ENCODE data around the gene GDPD4. TPM values are rescaled to one million over a fixed set of nuclear protein-coding genes. Genes with fewer than 3 reads are reported as not detected.

The GDPD4 gene
- not detected for total RNA-seq

- Mint-ChIP-seq H3K36me3 (ENCODE audit: low read depth) (no peaks in the 10 kb centered on the region), H3K27ac (no peak within 1 kb of the TSS), H3K4me1 (no peaks in the 10 kb centered on the region), H3K4me3 (no peak within 1 kb of the TSS), H3K27me3 (no peaks in the 10 kb centered on the region), H3K9me3 (no peaks in the 10 kb centered on the region)
- DNase-seq = no peak
- ChIA-PET CTCF (no interaction called here), POLR2A (no interaction called here)
Measured at GRCh38 chr11:77301510-77301909, at the start of gene GDPD4. Gene GDPD4, minus strand, starts transcription at chr11:77301686. Its CDS starts 16,549 bp downstream, at chr11:77285137.

- Mint-ChIP-seq H3K27me3 (no peaks in the 10 kb centered on the region), H3K4me3 (no peak overlapping the region), H3K27ac (no peak overlapping the region), H3K4me1 (no peaks in the 10 kb centered on the region), H3K36me3 (ENCODE audit: low read depth) (peaks cover 22% of the 10 kb centered on the region), H3K9me3 (no peaks in the 10 kb centered on the region)
- CTCF ChIA-PET = no interaction called here
- no peak for DNase-seq
- POLR2A ChIA-PET = no interaction called here
Measured at GRCh38 chr11:77347948-77348347, 46.5 kb upstream of the GDPD4 start.

- no peak overlapping the region for H3K4me3 Mint-ChIP-seq
- ChIA-PET CTCF (no interaction called here), POLR2A (no interaction called here)
- no peaks in the 10 kb centered on the region for H3K27me3 Mint-ChIP-seq
- H3K4me1 Mint-ChIP-seq = no peaks in the 10 kb centered on the region
- DNase-seq = no peak
- peaks cover 29% of the 10 kb centered on the region for H3K36me3 Mint-ChIP-seq (ENCODE audit: low read depth)
- H3K27ac Mint-ChIP-seq = no peak overlapping the region
- H3K9me3 Mint-ChIP-seq = no peaks in the 10 kb centered on the region
Measured at GRCh38 chr11:77346906-77347603, 45.6 kb upstream of the GDPD4 start.

GRCh38 chr11:77345621-77346020, 44.1 kb upstream of the GDPD4 start:
- H3K4me1 Mint-ChIP-seq = no peaks in the 10 kb centered on the region
- H3K36me3 Mint-ChIP-seq (ENCODE audit: low read depth) = peaks cover 36% of the 10 kb centered on the region
- POLR2A ChIA-PET = no interaction called here
- no peaks in the 10 kb centered on the region for H3K27me3 Mint-ChIP-seq
- CTCF ChIA-PET = interaction anchor here (0.7 kb wide), 1 partner anchor 296 kb away, joined by 3 read pairs; no protein-coding TSS in a partner anchor
- no peak overlapping the region for H3K4me3 Mint-ChIP-seq
- no peaks in the 10 kb centered on the region for H3K9me3 Mint-ChIP-seq
- DNase-seq = no peak
- no peak overlapping the region for H3K27ac Mint-ChIP-seq

- no peak overlapping the region for H3K27ac Mint-ChIP-seq
- no peaks in the 10 kb centered on the region for H3K27me3 Mint-ChIP-seq
- no peak for DNase-seq
- H3K9me3 Mint-ChIP-seq = no peaks in the 10 kb centered on the region
- no peaks in the 10 kb centered on the region for H3K4me1 Mint-ChIP-seq
- ChIA-PET CTCF (no interaction called here), POLR2A (no interaction called here)
- H3K4me3 Mint-ChIP-seq = no peak overlapping the region
- peaks cover 26% of the 10 kb centered on the region for H3K36me3 Mint-ChIP-seq (ENCODE audit: low read depth)
Measured at GRCh38 chr11:77340501-77340900, 39.0 kb upstream of the GDPD4 start.

- no peaks in the 10 kb centered on the region for H3K27me3 Mint-ChIP-seq
- peaks cover 2% of the 10 kb centered on the region for H3K9me3 Mint-ChIP-seq
- no peak overlapping the region for H3K27ac Mint-ChIP-seq
- DNase-seq = no peak
- H3K4me1 Mint-ChIP-seq = no peaks in the 10 kb centered on the region
- POLR2A ChIA-PET = interaction anchor here (0.6 kb wide), 1 partner anchor 65 kb away, joined by 5 read pairs; no protein-coding TSS in a partner anchor
- H3K36me3 Mint-ChIP-seq (ENCODE audit: low read depth) = peaks cover 40% of the 10 kb centered on the region
- H3K4me3 Mint-ChIP-seq = no peak overlapping the region
- CTCF ChIA-PET = interaction anchor here (0.6 kb wide), 1 partner anchor 302 kb away, joined by 4 read pairs; no protein-coding TSS in a partner anchor
Measured at GRCh38 chr11:77332259-77332658, 30.8 kb upstream of the GDPD4 start.

- Mint-ChIP-seq H3K27ac (no peak overlapping the region), H3K9me3 (peaks cover 2% of the 10 kb centered on the region), H3K4me3 (no peak overlapping the region), H3K27me3 (no peaks in the 10 kb centered on the region), H3K4me1 (no peaks in the 10 kb centered on the region), H3K36me3 (ENCODE audit: low read depth) (peaks cover 42% of the 10 kb centered on the region)
- CTCF ChIA-PET = interaction anchor here (0.5 kb wide), 1 partner anchor 156 kb away, joined by 3 read pairs; no protein-coding TSS in a partner anchor
- POLR2A ChIA-PET = no interaction called here
- no peak for DNase-seq
Measured at GRCh38 chr11:77325159-77325558, 23.7 kb upstream of the GDPD4 start.

- no peak for DNase-seq
- H3K27ac Mint-ChIP-seq = no peak overlapping the region
- H3K36me3 Mint-ChIP-seq (ENCODE audit: low read depth) = peaks cover 37% of the 10 kb centered on the region
- ChIA-PET CTCF (interaction anchor here (0.5 to 1.0 kb wide), 2 partner anchors 81 to 156 kb away, joined by 3 read pairs; no protein-coding TSS in a partner anchor), POLR2A (interaction anchor here (0.6 kb wide), 1 partner anchor 42 kb away, joined by 4 read pairs; no protein-coding TSS in a partner anchor)
- no peaks in the 10 kb centered on the region for H3K4me1 Mint-ChIP-seq
- no peak overlapping the region for H3K4me3 Mint-ChIP-seq
- peaks cover 2% of the 10 kb centered on the region for H3K9me3 Mint-ChIP-seq
- H3K27me3 Mint-ChIP-seq = no peaks in the 10 kb centered on the region
Measured at GRCh38 chr11:77324508-77324907, 23.0 kb upstream of the GDPD4 start.

- CTCF ChIA-PET = interaction anchor here (0.5 to 1.0 kb wide), 2 partner anchors 79 to 156 kb away, joined by 3 to 4 read pairs; no protein-coding TSS in a partner anchor
- no peaks in the 10 kb centered on the region for H3K27me3 Mint-ChIP-seq
- no peaks in the 10 kb centered on the region for H3K9me3 Mint-ChIP-seq
- no peak for DNase-seq
- no peak overlapping the region for H3K27ac Mint-ChIP-seq
- no peak overlapping the region for H3K4me3 Mint-ChIP-seq
- POLR2A ChIA-PET = no interaction called here
- no peaks in the 10 kb centered on the region for H3K4me1 Mint-ChIP-seq
- peaks cover 28% of the 10 kb centered on the region for H3K36me3 Mint-ChIP-seq (ENCODE audit: low read depth)
Measured at GRCh38 chr11:77322926-77323590, 21.6 kb upstream of the GDPD4 start.

- CTCF ChIA-PET = interaction anchor here (0.5 kb wide), 1 partner anchor 156 kb away, joined by 4 read pairs; no protein-coding TSS in a partner anchor
- POLR2A ChIA-PET = no interaction called here
- Mint-ChIP-seq H3K27ac (no peak overlapping the region), H3K9me3 (no peaks in the 10 kb centered on the region), H3K27me3 (no peaks in the 10 kb centered on the region), H3K4me1 (no peaks in the 10 kb centered on the region), H3K4me3 (no peak overlapping the region), H3K36me3 (ENCODE audit: low read depth) (peaks cover 24% of the 10 kb centered on the region)
- DNase-seq = no peak
Measured at GRCh38 chr11:77322506-77322905, 21.0 kb upstream of the GDPD4 start.

- Mint-ChIP-seq H3K4me3 (no peak overlapping the region), H3K36me3 (ENCODE audit: low read depth) (peaks cover 14% of the 10 kb centered on the region), H3K27me3 (peaks cover 6% of the 10 kb centered on the region), H3K4me1 (no peaks in the 10 kb centered on the region), H3K27ac (no peak overlapping the region), H3K9me3 (no peaks in the 10 kb centered on the region)
- no peak for DNase-seq
- ChIA-PET CTCF (no interaction called here), POLR2A (no interaction called here)
Measured at GRCh38 chr11:77320351-77320750, 18.9 kb upstream of the GDPD4 start.

- Mint-ChIP-seq H3K27me3 (peaks cover 9% of the 10 kb centered on the region), H3K27ac (no peak overlapping the region), H3K4me3 (no peak overlapping the region), H3K9me3 (no peaks in the 10 kb centered on the region), H3K36me3 (ENCODE audit: low read depth) (peaks cover 10% of the 10 kb centered on the region), H3K4me1 (no peaks in the 10 kb centered on the region)
- CTCF ChIA-PET = interaction anchor here (0.8 kb wide), 1 partner anchor 192 kb away, joined by 3 read pairs; no protein-coding TSS in a partner anchor
- DNase-seq = no peak
- POLR2A ChIA-PET = no interaction called here
Measured at GRCh38 chr11:77318600-77318999, 17.1 kb upstream of the GDPD4 start.

- no peak for DNase-seq
- Mint-ChIP-seq H3K4me3 (no peak overlapping the region), H3K4me1 (no peaks in the 10 kb centered on the region), H3K27ac (no peak overlapping the region), H3K36me3 (ENCODE audit: low read depth) (no peaks in the 10 kb centered on the region), H3K9me3 (no peaks in the 10 kb centered on the region), H3K27me3 (peaks cover 9% of the 10 kb centered on the region)
- POLR2A ChIA-PET = no interaction called here
- CTCF ChIA-PET = interaction anchor here (0.6 to 1.2 kb wide), 2 partner anchors 42 to 130 kb away, joined by 3 read pairs; no protein-coding TSS in a partner anchor
Measured at GRCh38 chr11:77316733-77317342, 15.4 kb upstream of the GDPD4 start.
